Germinal center (tissue), 1 donor: Measurements from ENCODE around the gene WDR43.

ENCODE experiments used
- DNase-seq: peaks from one replicate; pipeline ENCODE4 v3.0.0; 2012; ENCODE audit warnings: mixed read lengths, low spot score

Gene WDR43

GRCh38 chr2:28993206-28993960 is 98.9 kb downstream of the WDR43 start:
- DNase-seq: no peak

- no peak for DNase-seq
These were observed 99.6 kb downstream of the WDR43 start for GRCh38 chr2:28994074-28994473.

- no peak for DNase-seq
These were observed 100.2 kb downstream of the WDR43 start for GRCh38 chr2:28994679-28995078.

GRCh38 chr2:28995765-28996750 is 101.6 kb downstream of the WDR43 start:
- no peak for DNase-seq

GRCh38 chr2:28997237-28997846 is 102.9 kb downstream of the WDR43 start:
- DNase-seq: no peak
